ENCODE data around the gene CYP39A1. TPM values are rescaled to one million over a fixed set of nuclear protein-coding genes. Genes with fewer than 3 reads are reported as not detected.

Gene CYP39A1
- total RNA-seq, 1 experiment from 2014 or later, result 2.6 TPM

GRCh38 chr6:46632053-46632452 lies 20.6 kb downstream of the CYP39A1 start:
- H3K27me3 ChIP-seq, result no peaks in the 10 kb centered on the region
- H3K9me3 ChIP-seq (replicated peaks), result no peaks in the 10 kb centered on the region
- H3K4me3 ChIP-seq, result no peak overlapping the region
- no peaks in the 10 kb centered on the region for H3K4me1 ChIP-seq
- no peak overlapping the region for H3K27ac ChIP-seq
- DNase-seq, result no peak
- no peaks in the 10 kb centered on the region for H3K36me3 ChIP-seq

DNA sequence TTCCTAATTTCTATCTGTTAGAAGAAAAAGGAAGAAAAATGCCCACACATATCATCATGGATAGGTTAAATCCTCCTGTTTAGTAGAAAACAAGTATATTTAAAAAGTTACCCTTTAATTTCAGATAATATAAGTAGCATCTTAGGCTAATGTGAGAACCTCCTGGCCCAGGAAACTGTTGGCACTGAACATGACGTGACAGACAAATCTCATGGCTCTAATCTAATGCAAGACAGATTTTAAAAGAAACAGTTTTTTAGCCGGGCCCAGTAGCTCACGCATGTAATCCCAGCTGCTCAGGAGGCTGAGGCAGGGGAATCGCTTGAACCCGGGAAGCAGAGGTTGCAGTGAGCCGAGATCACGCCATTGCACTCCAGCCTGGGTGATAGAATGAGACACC lies 22.9 kb downstream of the CYP39A1 start:
- no peaks in the 10 kb centered on the region for H3K4me1 ChIP-seq
- H3K27ac ChIP-seq, result no peak overlapping the region
- H3K27me3 ChIP-seq, result no peaks in the 10 kb centered on the region
- DNase-seq, result no peak
- H3K36me3 ChIP-seq, result no peaks in the 10 kb centered on the region
- H3K9me3 ChIP-seq (replicated peaks), result no peaks in the 10 kb centered on the region
- H3K4me3 ChIP-seq, result no peak overlapping the region

GRCh38 chr6:46628976-46629375 lies 23.6 kb downstream of the CYP39A1 start:
- H3K4me1 ChIP-seq, result no peaks in the 10 kb centered on the region
- DNase-seq, result no peak

DNA sequence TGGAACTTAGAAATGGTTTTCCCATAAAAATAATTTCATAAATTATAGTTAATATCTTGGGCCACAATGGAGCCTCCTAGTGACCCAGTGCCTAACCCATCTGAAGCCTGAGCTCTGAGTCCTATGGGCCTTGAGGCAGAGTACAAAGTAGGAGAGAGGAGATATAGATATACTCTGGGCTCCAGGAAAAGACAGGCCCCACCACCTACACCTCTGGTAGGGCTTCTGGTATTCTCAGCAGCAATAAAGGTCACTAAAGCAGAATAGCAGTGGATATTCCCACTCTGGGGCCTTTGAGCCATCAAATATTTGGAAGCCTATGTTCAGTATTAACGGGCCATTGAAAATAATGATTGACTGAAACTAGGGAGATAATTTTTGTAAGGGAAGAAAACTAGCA lies 24.1 kb downstream of the CYP39A1 start:
- DNase-seq, result no peak
- H3K9me3 ChIP-seq (replicated peaks), result no peaks in the 10 kb centered on the region

More at GRCh38 chr6:46628976-46629375, 23.6 kb downstream of the CYP39A1 start:
- no peak overlapping the region for H3K4me3 ChIP-seq
- H3K27me3 ChIP-seq, result no peaks in the 10 kb centered on the region
- no peaks in the 10 kb centered on the region for H3K9me3 ChIP-seq (replicated peaks)
- no peak overlapping the region for H3K27ac ChIP-seq
- H3K36me3 ChIP-seq, result no peaks in the 10 kb centered on the region

GRCh38 chr6:46626976-46627375 lies 25.6 kb downstream of the CYP39A1 start:
- no peak for DNase-seq
- no peaks in the 10 kb centered on the region for H3K4me1 ChIP-seq
- no peaks in the 10 kb centered on the region for H3K9me3 ChIP-seq (replicated peaks)
- no peaks in the 10 kb centered on the region for H3K36me3 ChIP-seq
- H3K27me3 ChIP-seq, result no peaks in the 10 kb centered on the region
- no peak overlapping the region for H3K4me3 ChIP-seq
- no peak overlapping the region for H3K27ac ChIP-seq

More for the DNA sequence above, 24.1 kb downstream of the CYP39A1 start:
- Histone ChIP-seq H3K4me1 (no peaks in the 10 kb centered on the region), H3K4me3 (no peak overlapping the region), H3K27ac (no peak overlapping the region), H3K27me3 (no peaks in the 10 kb centered on the region), H3K36me3 (no peaks in the 10 kb centered on the region)

DNA sequence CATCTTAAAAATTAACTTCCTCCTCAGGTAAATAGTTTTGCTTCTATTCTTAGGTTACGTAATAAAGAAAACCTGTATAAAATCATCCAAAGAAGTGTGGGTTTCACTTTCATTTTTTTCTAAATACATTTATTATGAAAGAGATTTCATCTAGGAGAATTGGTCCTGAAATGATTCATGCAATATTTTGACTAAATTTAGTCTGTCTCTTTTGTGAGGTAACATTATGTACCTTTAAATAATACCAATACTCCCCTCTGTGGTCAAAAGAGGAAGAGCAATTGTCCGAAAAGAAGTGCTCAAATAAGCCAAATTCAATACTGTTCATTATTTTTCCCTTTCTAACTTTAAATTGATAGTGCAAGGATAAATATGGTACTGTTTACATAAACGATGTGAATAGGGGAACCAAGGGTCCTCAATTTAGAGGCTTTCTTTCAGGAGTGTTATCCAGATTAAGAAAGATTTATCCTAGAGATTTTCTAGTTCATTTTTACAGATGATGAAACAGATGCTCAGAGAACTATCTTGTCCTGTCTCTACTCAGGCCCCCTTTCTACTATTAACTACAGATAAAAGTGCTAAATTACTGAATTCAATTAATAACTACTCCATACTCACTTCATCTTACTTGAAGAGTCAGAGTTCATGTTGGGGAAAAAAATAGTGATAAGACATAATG lies 26.2 kb downstream of the CYP39A1 start:
- Histone ChIP-seq H3K27ac (no peak overlapping the region), H3K36me3 (no peaks in the 10 kb centered on the region), H3K9me3 (replicated peaks) (no peaks in the 10 kb centered on the region), H3K4me3 (no peak overlapping the region), H3K4me1 (no peaks in the 10 kb centered on the region), H3K27me3 (no peaks in the 10 kb centered on the region)
- DNase-seq, result peak in 1 of 2 experiments; percentile 60

DNA sequence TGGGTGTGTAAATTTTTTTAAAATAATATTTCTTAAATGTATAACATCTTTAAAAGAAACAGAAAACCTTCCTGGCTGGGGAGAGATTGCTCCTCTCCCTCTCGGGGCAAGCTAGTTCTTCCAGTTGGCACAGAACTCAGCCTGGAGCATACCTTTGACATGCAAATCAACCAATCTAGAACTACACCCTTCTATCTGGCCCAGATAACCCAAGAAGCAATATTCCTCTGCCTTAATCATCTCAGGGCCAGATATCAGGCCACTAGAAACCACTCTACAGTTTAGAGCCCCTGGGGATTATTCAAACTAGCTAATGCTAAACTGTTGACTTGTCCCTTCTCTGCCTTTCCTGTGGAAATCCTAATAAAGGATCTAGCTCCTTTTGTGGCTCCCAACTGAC lies 33.9 kb downstream of the CYP39A1 start:
- no peak overlapping the region for H3K4me3 ChIP-seq
- H3K9me3 ChIP-seq (replicated peaks), result no peaks in the 10 kb centered on the region
- DNase-seq, result no peak
- no peaks in the 10 kb centered on the region for H3K36me3 ChIP-seq
- H3K27ac ChIP-seq, result no peak overlapping the region
- no peaks in the 10 kb centered on the region for H3K27me3 ChIP-seq
- H3K4me1 ChIP-seq, result no peaks in the 10 kb centered on the region

GRCh38 chr6:46612645-46613044 lies 40.0 kb downstream of the CYP39A1 start:
- no peaks in the 10 kb centered on the region for H3K36me3 ChIP-seq
- peaks cover 8% of the 10 kb centered on the region for H3K4me1 ChIP-seq
- H3K4me3 ChIP-seq, result no peak overlapping the region
- H3K27me3 ChIP-seq, result no peaks in the 10 kb centered on the region
- DNase-seq, result no peak
- H3K9me3 ChIP-seq (replicated peaks), result no peaks in the 10 kb centered on the region
- H3K27ac ChIP-seq, result no peak overlapping the region

GRCh38 chr6:46610862-46611553 lies 41.6 kb downstream of the CYP39A1 start:
- Histone ChIP-seq H3K27ac (peak overlapping the region; percentile 6; the same call in 1 of the 2 replicates), H3K4me1 (peaks cover 8% of the 10 kb centered on the region), H3K4me3 (no peak overlapping the region), H3K36me3 (no peaks in the 10 kb centered on the region), H3K9me3 (replicated peaks) (no peaks in the 10 kb centered on the region), H3K27me3 (no peaks in the 10 kb centered on the region)
- DNase-seq, result peak; percentile 56 to 81

DNA sequence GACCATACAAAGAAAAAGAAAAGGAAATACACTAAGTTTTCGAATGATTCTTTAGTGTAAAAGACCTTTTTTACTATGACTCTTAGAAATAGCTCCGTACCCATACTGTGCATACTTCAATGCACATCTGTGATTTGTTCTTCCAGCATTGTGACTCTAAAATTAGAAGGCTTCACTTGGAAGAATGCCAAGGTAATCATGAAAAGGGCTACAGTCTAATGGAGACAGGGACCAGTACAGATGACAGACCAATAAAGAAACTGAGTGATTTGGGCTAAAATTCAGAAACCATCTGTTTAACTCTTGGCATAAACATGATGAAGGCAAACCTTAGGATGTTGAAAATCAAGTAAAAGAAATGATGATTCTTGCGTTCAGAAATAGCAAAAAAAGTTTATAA lies 46.3 kb downstream of the CYP39A1 start:
- H3K9me3 ChIP-seq (replicated peaks), result no peaks in the 10 kb centered on the region
- peaks cover 7% of the 10 kb centered on the region for H3K4me1 ChIP-seq
- peak in 1 of 2 experiments; percentile 64 for DNase-seq
- no peak overlapping the region for H3K4me3 ChIP-seq
- no peaks in the 10 kb centered on the region for H3K36me3 ChIP-seq
- no peaks in the 10 kb centered on the region for H3K27me3 ChIP-seq
- H3K27ac ChIP-seq, result no peak overlapping the region

- Histone ChIP-seq H3K27ac (no peak overlapping the region), H3K4me3 (no peak overlapping the region), H3K36me3 (no peaks in the 10 kb centered on the region), H3K4me1 (no peaks in the 10 kb centered on the region), H3K27me3 (no peaks in the 10 kb centered on the region), H3K9me3 (replicated peaks) (no peaks in the 10 kb centered on the region)
- no peak for DNase-seq
Measured at GRCh38 chr6:46605091-46605797, 47.4 kb downstream of the CYP39A1 start.

DNA sequence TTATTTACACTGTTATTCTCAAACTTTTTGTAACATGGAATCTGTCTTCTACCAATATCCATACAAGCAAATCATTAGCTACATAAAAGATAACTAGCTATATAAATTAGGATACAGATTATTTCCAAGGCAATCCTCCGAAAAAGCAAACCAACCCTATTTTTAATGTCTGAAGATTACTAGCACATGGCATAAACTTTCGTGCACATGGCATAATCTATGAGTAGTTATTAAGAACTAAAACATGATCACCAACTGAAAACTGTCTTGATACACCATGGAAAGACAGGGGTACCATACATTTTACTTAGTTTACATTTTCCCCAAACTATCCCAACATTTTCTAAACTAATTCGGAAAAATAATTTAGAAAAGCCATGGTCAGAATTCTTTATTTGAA lies 54.4 kb downstream of the CYP39A1 start:
- Histone ChIP-seq H3K27ac (no peak overlapping the region), H3K4me1 (no peaks in the 10 kb centered on the region), H3K36me3 (no peaks in the 10 kb centered on the region), H3K4me3 (no peak overlapping the region), H3K9me3 (replicated peaks) (no peaks in the 10 kb centered on the region; the same call in 1 of the 2 replicates), H3K27me3 (no peaks in the 10 kb centered on the region)
- no peak for DNase-seq

DNA sequence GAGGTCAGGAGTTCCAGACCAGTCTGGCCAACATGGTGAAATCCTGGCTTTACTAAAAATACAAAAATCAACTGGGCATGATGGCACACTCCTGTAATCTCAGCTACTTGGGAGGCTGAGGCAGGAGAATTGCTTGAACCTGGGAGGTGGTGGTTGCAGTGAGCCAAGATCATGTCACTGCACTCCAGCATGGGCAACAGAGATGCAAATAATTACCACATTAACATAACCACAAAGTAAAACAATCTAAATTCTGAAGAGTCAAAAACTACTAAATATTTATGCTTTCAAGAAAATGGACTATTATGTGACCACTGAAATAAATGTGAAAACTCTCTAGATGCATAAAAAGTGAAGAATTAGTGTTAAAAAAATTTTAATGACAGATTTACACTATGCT lies 59.9 kb downstream of the CYP39A1 start:
- no peaks in the 10 kb centered on the region for H3K36me3 ChIP-seq
- H3K27ac ChIP-seq, result no peak overlapping the region
- H3K4me1 ChIP-seq, result no peaks in the 10 kb centered on the region
- no peak overlapping the region for H3K4me3 ChIP-seq
- DNase-seq, result no peak
- no peaks in the 10 kb centered on the region; the same call in 1 of the 2 replicates for H3K9me3 ChIP-seq (replicated peaks)
- H3K27me3 ChIP-seq, result no peaks in the 10 kb centered on the region

GRCh38 chr6:46592046-46592445 lies 60.6 kb downstream of the CYP39A1 start:
- no peaks in the 10 kb centered on the region; the same call in 1 of the 2 replicates for H3K9me3 ChIP-seq (replicated peaks)
- H3K36me3 ChIP-seq, result no peaks in the 10 kb centered on the region
- H3K4me1 ChIP-seq, result no peaks in the 10 kb centered on the region
- no peak for DNase-seq
- no peaks in the 10 kb centered on the region for H3K27me3 ChIP-seq
- H3K27ac ChIP-seq, result no peak overlapping the region
- H3K4me3 ChIP-seq, result no peak overlapping the region

DNA sequence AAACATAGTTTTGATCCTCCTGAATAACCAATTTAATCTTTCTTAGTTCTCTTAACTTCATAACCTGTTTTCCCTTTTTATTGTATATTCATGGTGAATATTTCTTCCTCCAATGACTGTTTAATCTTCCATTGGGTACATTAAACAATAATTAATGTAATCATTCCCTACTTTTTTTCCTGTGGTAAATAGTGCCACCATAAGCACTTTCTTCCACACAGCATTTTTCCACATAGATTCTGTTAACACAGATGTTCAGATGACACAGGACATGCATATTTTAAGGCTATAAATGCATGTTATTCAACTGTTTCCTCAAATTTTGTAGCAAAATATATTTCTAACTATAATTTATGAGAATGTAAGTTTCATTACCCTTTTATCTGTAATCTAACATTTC lies 61.9 kb downstream of the CYP39A1 start:
- H3K4me3 ChIP-seq, result no peak overlapping the region
- H3K27ac ChIP-seq, result no peak overlapping the region
- DNase-seq, result no peak
- no peaks in the 10 kb centered on the region; the same call in 1 of the 2 replicates for H3K9me3 ChIP-seq (replicated peaks)
- no peaks in the 10 kb centered on the region for H3K27me3 ChIP-seq
- H3K36me3 ChIP-seq, result no peaks in the 10 kb centered on the region
- H3K4me1 ChIP-seq, result peaks cover 5% of the 10 kb centered on the region
